ENCODE data around the gene NFX1.
A peak's percentile ranks its signal among the peaks of the same experiment; 100 is the strongest.
"Not testable (repeated sequence)": the region's sequence is repeated elsewhere in the genome, so short reads cannot be mapped to it uniquely, and the experiment has no call there.

NFX1 gene

DNA sequence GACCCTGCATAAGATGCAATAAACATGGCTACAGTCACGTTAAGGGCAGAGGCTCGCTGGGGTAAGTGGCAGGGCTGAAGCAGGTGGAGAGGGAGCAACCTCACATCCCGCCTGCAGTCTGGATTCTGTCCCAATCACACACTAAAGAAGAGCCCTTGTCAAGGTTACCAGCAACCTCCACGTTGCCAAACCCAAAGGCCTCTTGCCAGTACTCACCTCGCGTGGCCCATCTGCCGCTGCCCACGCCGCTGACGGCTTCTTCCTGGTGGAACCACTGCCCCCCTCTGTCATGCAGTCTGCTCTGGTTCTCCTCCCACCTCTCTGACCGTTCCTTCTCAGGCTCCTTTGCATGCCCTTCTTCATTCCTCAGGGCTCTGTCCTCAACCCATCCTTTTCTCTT lies 103.3 kb downstream of the NFX1 start:
- DNase-seq, result no peak

- DNase-seq, result not testable (repeated sequence)
Observed at GRCh38 chr9:33393986-33394385, 103.7 kb downstream of the NFX1 start.

- DNase-seq, result not testable (repeated sequence)
Observed at GRCh38 chr9:33395159-33395879, 105.0 kb downstream of the NFX1 start.

DNA sequence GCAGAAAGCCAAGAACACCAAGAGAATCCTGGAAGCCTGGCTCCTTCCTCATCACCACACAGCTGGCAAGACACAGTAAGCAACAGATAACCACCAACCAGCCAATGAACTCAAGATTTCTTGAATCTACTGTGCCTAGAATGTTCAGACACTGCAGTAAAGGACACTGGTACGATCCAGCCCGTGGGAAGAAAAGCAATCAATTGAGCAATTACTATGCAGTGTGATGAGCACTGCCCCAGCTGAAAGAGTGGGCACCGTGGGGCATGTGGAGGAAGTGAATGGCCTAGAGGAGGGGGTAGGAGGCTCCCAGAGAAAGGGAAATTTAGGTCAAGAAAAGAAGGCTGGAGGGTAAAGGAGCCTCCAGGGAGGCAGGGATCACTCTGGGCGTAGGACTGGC lies 107.5 kb downstream of the NFX1 start:
- DNase-seq, result not testable (repeated sequence)

DNA sequence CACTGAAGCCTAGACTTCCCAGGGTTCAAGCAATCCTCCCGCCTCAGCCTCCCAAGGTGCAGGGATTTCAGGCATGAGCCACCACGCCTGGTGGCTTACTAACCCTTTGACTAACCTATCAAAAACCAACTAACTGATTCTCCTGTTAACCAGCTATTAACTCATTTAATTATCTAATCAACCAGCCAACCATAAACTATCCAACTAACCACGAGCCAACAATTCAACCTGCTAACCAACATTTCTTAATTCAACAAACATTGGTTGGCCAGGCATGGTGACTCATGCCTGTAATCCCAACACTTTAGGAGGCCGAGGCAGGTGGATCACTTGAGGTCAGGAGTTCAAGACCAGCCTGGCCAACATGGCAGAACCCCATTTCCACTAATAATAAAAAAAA lies 108.7 kb downstream of the NFX1 start:
- DNase-seq, result not testable (repeated sequence)

DNA sequence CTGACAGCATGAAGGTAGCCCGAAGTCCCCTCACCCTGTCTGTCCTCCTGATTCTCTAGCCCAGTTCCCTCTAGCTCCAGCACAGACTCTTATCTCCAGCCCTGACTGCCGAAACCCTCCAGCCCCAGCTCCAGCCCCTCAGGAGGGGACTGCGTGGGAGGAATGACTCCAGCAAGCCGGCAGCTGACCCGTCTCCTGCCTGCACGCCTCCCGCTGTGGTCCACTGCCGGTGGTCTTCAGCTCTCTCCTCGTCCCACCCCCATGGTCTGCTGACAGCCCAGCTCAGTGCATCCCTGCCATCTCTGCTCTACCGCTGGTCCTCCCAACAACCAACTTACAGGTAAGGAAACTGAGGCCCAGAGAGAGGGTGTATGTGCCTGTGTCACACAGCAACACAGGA lies 111.5 kb downstream of the NFX1 start:
- not testable (repeated sequence) for DNase-seq

DNA sequence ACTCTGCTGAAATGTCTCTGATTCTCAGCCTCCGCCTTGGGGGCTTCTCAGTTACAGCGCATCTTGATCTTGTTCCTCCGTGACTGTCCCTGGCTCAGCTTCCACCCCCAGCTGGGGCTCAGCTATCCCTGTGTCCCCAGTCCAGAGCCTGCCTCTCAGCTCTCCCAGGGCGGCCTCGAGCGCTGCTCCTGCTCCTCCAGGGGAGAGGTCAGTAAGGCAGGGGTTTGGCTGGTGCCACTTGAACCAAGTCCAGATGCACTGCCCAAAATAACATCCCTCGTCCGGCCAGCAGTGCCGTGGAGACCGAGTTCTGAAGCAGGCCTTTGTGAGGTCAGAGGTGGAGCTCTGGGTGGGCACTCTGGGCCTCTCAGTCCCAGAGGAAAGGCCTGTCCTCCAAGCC lies 112.1 kb downstream of the NFX1 start, which contains the start of gene AQP7:
AQP7 (minus strand) TSS at position 198 of the 400 bp plus-strand sequence. CDS start 1,306 bp downstream, outside the sequence.
- DNase-seq, result not testable (repeated sequence)

GRCh38 chr9:33403941-33404787 lies 113.8 kb downstream of the NFX1 start:
- no peak for DNase-seq

DNA sequence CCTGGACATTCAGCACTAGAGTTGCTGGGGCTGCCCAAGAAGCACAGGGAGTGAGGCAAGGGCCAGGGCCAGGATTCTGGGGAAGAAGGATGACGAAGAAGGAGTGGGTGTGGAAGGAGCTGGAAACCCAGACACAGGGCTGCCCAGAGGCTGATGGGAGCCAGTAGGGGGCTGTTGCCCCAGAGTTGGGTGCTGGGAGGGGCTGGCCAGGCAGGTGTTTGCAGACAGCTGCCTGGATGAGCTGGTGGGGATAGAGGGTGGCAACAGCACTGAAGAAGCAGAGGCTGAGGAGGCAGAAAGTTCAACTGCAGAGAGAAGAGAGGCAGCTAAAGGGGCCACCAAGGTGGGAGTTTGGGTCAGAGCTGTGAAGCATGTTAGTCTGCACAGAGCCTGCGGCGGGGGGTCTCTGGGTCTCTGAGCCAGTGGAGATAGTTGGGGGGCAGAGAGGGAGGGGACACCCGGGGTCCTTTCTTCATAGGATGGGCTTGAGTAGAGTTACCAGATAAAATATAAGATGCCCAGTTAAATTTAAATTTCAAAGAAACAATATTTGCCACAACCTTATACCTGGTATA lies 114.6 kb downstream of the NFX1 start:
- no peak for DNase-seq

DNA sequence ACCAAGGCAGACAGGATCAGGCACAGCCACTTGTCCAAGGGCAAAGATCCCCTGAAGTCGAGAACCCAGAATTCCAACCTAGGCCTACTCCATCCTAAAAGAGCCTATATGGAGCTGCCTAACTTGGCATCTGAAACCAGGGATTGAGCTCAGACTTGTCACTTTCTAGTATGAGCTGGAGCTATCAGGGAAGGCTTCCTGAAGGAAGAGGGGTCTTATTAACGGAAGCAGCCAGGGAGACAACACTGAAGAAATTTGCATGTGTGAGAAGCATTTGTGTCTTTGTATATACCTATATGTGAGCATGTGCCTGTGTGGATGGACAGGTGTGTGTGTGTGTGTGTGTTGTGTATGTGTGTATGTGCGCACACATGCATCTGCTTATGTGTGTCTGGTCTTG lies 116.7 kb downstream of the NFX1 start:
- no peak for DNase-seq

GRCh38 chr9:33408087-33408486 lies 117.8 kb downstream of the NFX1 start:
- DNase-seq, result no peak

DNA sequence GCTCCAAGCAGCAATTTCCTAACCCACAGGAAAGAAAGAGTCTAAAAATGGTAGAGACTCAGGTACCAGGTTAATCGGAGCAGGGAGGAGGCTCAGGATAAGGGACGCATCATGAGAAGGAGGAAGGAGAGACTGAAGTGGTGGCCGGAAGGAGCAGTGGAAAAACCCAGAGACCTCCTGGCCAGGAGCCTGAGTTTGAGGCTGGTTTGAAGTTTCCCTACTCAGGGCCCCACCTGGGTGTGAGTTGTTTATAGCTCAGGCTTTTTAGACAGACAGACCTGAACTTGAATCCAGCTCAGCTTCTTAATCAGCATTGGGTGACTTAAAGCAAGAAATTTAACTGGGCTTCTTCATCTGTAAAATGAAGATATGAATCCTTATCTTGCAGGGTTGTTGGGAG lies 124.0 kb downstream of the NFX1 start:
- DNase-seq, result no peak

- no peak for DNase-seq
Observed at GRCh38 chr9:33414889-33415500, 124.7 kb downstream of the NFX1 start.

DNA sequence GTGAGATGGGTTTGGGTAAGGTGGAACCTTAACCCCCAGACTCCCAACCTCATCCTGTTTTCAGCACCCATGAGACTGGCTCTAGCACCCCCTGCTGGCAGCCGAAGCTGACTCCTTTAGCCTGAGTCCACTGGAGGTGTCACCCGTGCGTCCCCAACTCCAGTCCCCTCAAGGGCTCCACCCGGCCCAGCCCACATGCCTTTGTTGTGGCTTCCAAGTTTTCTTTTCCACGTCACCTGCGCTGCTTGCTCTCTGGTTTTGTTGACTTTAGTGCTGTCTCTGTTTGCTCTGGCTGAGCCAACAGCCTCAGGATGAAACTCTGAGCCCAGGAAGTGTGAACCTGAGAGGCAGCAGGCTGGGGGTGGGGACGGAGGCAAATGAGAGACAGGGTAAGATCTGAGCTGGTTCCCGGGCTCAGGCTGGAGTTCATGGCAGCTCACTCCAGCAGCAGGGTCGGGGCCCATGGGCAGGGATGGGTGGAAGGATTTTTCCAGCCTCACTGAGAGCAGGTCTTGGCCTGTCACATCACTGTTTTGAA lies 125.3 kb downstream of the NFX1 start:
- peak; percentile 84 to 91 for DNase-seq

DNA sequence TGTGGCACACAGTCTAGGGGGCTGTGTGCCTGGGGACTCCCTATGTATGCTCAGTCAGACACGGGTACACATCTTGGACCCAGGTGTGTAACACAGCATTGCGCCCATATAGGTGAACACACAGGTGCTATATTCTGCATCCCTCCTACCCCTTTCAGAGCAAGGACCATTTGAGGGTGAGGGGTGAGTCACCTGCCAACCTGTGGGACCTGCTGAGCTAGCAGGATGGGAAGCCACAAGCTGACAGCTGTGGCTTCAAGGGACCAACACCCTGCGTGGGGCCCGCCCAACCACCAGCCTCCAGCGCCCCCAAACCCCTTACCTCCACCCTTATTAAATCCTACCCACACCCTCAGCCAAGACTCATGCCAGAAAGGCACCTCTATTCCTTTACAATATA lies 126.7 kb downstream of the NFX1 start:
- peak in 1 of 2 donors; percentile 40 for DNase-seq

- no peak for DNase-seq
Observed at GRCh38 chr9:33418090-33418489, 127.8 kb downstream of the NFX1 start.

GRCh38 chr9:33419708-33420303 lies 129.5 kb downstream of the NFX1 start:
- DNase-seq, result no peak
